Muscle of back (tissue), 11 donors: ENCODE data around the gene PCDHGB4. TPM values are rescaled to one million over a fixed set of nuclear protein-coding genes. Genes with fewer than 3 reads are reported as not detected.
"Not testable (repeated sequence)": the region's sequence is repeated elsewhere in the genome, so short reads cannot be mapped to it uniquely, and the experiment has no call there.

Source experiments
- DNase-seq, 3 donors: peaks; one replicate each; pipeline versions ENCODE4 v3.0.0 to v3.0.0-alpha.2; 2013
- polyA plus RNA-seq, 10 donors: library from polyadenylated mRNA; unstranded; fragments of 120-200 nt; gene quantifications; one replicate each; pipeline ENCODE4 v1.2.1, GENCODE V29; 2013; ENCODE audit not compliant: insufficient read length in 10 of 10

The PCDHGB4 gene
- polyA plus RNA-seq, 10 donors: 1.7 to 3.9 (median 2.5) TPM

- no peak for DNase-seq
These were observed 34.0 kb downstream of the PCDHGB4 start for GRCh38 chr5:141421489-141421855.

- no peak for DNase-seq
These were observed 35.3 kb downstream of the PCDHGB4 start for GRCh38 chr5:141422742-141423291.

- DNase-seq: no peak
These were observed 40.4 kb downstream of the PCDHGB4 start for GRCh38 chr5:141427783-141428426.

- DNase-seq: peak; percentile 12 to 84 (median 48)
These were observed 43.0 kb downstream of the PCDHGB4 start, which contains the start of gene PCDHGA12 for GRCh38 chr5:141430332-141431113. PCDHGA12 (plus strand) TSS chr5:141430507; CDS start chr5:141430760, 253 bp downstream.

GRCh38 chr5:141431286-141431685, 43.8 kb downstream of the PCDHGB4 start:
- DNase-seq: no peak

- not testable (repeated sequence) for DNase-seq
These were observed 44.8 kb downstream of the PCDHGB4 start for GRCh38 chr5:141432308-141432707.

- not testable (repeated sequence) for DNase-seq
These were observed 45.2 kb downstream of the PCDHGB4 start for GRCh38 chr5:141432726-141433125.

GRCh38 chr5:141434006-141434405, 46.5 kb downstream of the PCDHGB4 start:
- DNase-seq: no peak

GRCh38 chr5:141437221-141437620, 49.7 kb downstream of the PCDHGB4 start:
- DNase-seq: no peak

GRCh38 chr5:141439411-141440141, 52.1 kb downstream of the PCDHGB4 start:
- DNase-seq: no peak

Other genes with a start within 250 kb of the PCDHGB4 start
- gene PCDHB6, start 237.6 kb upstream of the PCDHGB4 start, polyA plus RNA-seq: 1 to 10 TPM; 1.3 to 2.5 (median 1.8) TPM
- 1 to 10 TPM; 1.8 to 3.5 (median 2.6) TPM for gene PCDHB7, start 215.1 kb upstream of the PCDHGB4 start, polyA plus RNA-seq
- gene PCDHB8, start 209.9 kb upstream of the PCDHGB4 start, polyA plus RNA-seq: 1 to 10 TPM in 8 of 10 donors, under 1 TPM in 2; 0.34 to 2.4 (median 1.3) TPM
- 1 to 10 TPM; 2.3 to 6.1 (median 4.2) TPM for gene PCDHB16, start 205.3 kb upstream of the PCDHGB4 start, polyA plus RNA-seq
- 1 to 10 TPM; 1.4 to 3.9 (median 2.5) TPM for gene PCDHB9, start 200.5 kb upstream of the PCDHGB4 start, polyA plus RNA-seq
- 1 to 10 TPM; 3.6 to 6.4 (median 4.9) TPM for gene PCDHB10, start 195.3 kb upstream of the PCDHGB4 start, polyA plus RNA-seq
- 1 to 10 TPM; 1.6 to 3.5 (median 2.7) TPM for gene PCDHB11, start 188.1 kb upstream of the PCDHGB4 start, polyA plus RNA-seq
- 1 to 10 TPM; 2.3 to 3.7 (median 2.8) TPM for gene PCDHB12, start 179.0 kb upstream of the PCDHGB4 start, polyA plus RNA-seq
- 1 to 10 TPM; 2.3 to 3.6 (median 2.6) TPM for gene PCDHB13, start 173.8 kb upstream of the PCDHGB4 start, polyA plus RNA-seq
- gene PCDHB14, start 164.4 kb upstream of the PCDHGB4 start, polyA plus RNA-seq: 1 to 10 TPM; 5.3 to 8.1 (median 6.6) TPM
- gene PCDHB15, start 142.3 kb upstream of the PCDHGB4 start, polyA plus RNA-seq: 1 to 10 TPM; 5.9 to 9.7 (median 7.8) TPM
- gene SLC25A2, start 83.6 kb upstream of the PCDHGB4 start, polyA plus RNA-seq: under 1 TPM in 1 of 10 donors, not detected in 9; 0.17 TPM
- gene TAF7, start 66.9 kb upstream of the PCDHGB4 start, polyA plus RNA-seq: 10 to 100 TPM; 74.5 to 97.2 (median 82.8) TPM
- gene PCDHGA1, start 57.2 kb upstream of the PCDHGB4 start, polyA plus RNA-seq: under 1 TPM; 0.38 to 0.64 (median 0.54) TPM
- gene PCDHGA2, start 48.9 kb upstream of the PCDHGB4 start, polyA plus RNA-seq: 1 to 10 TPM; 1.7 to 3.1 (median 2.4) TPM
- gene PCDHGA3, start 43.9 kb upstream of the PCDHGB4 start, polyA plus RNA-seq: 1 to 10 TPM; 1.2 to 1.7 (median 1.4) TPM
- gene PCDHGB1, start 37.6 kb upstream of the PCDHGB4 start, polyA plus RNA-seq: under 1 TPM; 0.36 to 0.88 (median 0.60) TPM
- gene PCDHGA4, start 32.7 kb upstream of the PCDHGB4 start, polyA plus RNA-seq: 1 to 10 TPM; 1.1 to 1.8 (median 1.3) TPM
- gene PCDHGB2, start 27.7 kb upstream of the PCDHGB4 start, polyA plus RNA-seq: 1 to 10 TPM; 1.9 to 2.6 (median 2.2) TPM
- 1 to 10 TPM; 1.9 to 3.3 (median 2.6) TPM for gene PCDHGA5, start 23.5 kb upstream of the PCDHGB4 start, polyA plus RNA-seq
- 1 to 10 TPM in 9 of 10 donors, under 1 TPM in 1; 0.99 to 1.7 (median 1.4) TPM for gene PCDHGB3, start 17.5 kb upstream of the PCDHGB4 start, polyA plus RNA-seq
- 1 to 10 TPM; 2.4 to 5.4 (median 3.4) TPM for gene PCDHGA6, start 13.8 kb upstream of the PCDHGB4 start, polyA plus RNA-seq
- 1 to 10 TPM; 1.2 to 2.0 (median 1.4) TPM for gene PCDHGA7, start 5.0 kb upstream of the PCDHGB4 start, polyA plus RNA-seq
- gene PCDHGA8, start 4.9 kb downstream of the PCDHGB4 start, polyA plus RNA-seq: under 1 TPM; 0.43 to 0.83 (median 0.57) TPM
- gene PCDHGB5, start 10.2 kb downstream of the PCDHGB4 start, polyA plus RNA-seq: 1 to 10 TPM; 2.5 to 7.0 (median 4.1) TPM
- 1 to 10 TPM; 3.4 to 5.3 (median 3.8) TPM for gene PCDHGA9, start 15.1 kb downstream of the PCDHGB4 start, polyA plus RNA-seq
- 1 to 10 TPM; 2.7 to 6.8 (median 4.3) TPM for gene PCDHGB6, start 20.3 kb downstream of the PCDHGB4 start, polyA plus RNA-seq
- 1 to 10 TPM; 1.2 to 2.8 (median 1.8) TPM for gene PCDHGA10, start 25.3 kb downstream of the PCDHGB4 start, polyA plus RNA-seq
- gene PCDHGB7, start 30.0 kb downstream of the PCDHGB4 start, polyA plus RNA-seq: 10 to 100 TPM in 1 of 10 donors, 1 to 10 TPM in 9; 7.4 to 11.7 (median 8.2) TPM
- gene PCDHGA11, start 33.4 kb downstream of the PCDHGB4 start, polyA plus RNA-seq: 1 to 10 TPM; 2.9 to 4.8 (median 3.3) TPM
- 1 to 10 TPM; 1.2 to 3.1 (median 2.3) TPM for gene PCDHGA12, start 42.8 kb downstream of the PCDHGB4 start, polyA plus RNA-seq
- gene PCDHGC3, start 88.3 kb downstream of the PCDHGB4 start, polyA plus RNA-seq: 100 to 1,000 TPM in 8 of 10 donors, 10 to 100 TPM in 2; 95.8 to 177 (median 115) TPM
- gene PCDHGC4, start 97.3 kb downstream of the PCDHGB4 start, polyA plus RNA-seq: 1 to 10 TPM in 9 of 10 donors, under 1 TPM in 1; 0.93 to 2.2 (median 1.6) TPM
- gene PCDHGC5, start 101.4 kb downstream of the PCDHGB4 start, polyA plus RNA-seq: 1 to 10 TPM in 1 of 10 donors, under 1 TPM in 9; 0.25 to 1.4 (median 0.44) TPM
- gene DIAPH1, start 231.3 kb downstream of the PCDHGB4 start, polyA plus RNA-seq: 10 to 100 TPM; 24.3 to 34.3 (median 27.6) TPM
- 10 to 100 TPM; 42.3 to 60.5 (median 55.2) TPM for gene HDAC3, start 249.2 kb downstream of the PCDHGB4 start, polyA plus RNA-seq
- gene RELL2, start 249.3 kb downstream of the PCDHGB4 start, polyA plus RNA-seq: under 1 TPM; 0.19 to 0.90 (median 0.23) TPM